ENCODE results near the gene BST1.
"Not testable (repeated sequence)": the region's sequence is repeated elsewhere in the genome, so short reads cannot be mapped to it uniquely, and the experiment has no call there.

BST1 gene

GRCh38 chr4:15753786-15754185 is 50.9 kb downstream of the BST1 start:
- no peak for DNase-seq

GRCh38 chr4:15754323-15754722 is 51.5 kb downstream of the BST1 start:
- no peak for DNase-seq

- DNase-seq: no peak
These were observed 52.7 kb downstream of the BST1 start for GRCh38 chr4:15755321-15756155.

- no peak for DNase-seq
These were observed 53.5 kb downstream of the BST1 start for GRCh38 chr4:15756361-15756861.

- no peak for DNase-seq
These were observed 54.2 kb downstream of the BST1 start for GRCh38 chr4:15757054-15757453.

- DNase-seq: no peak
These were observed 55.4 kb downstream of the BST1 start for GRCh38 chr4:15758294-15758693.

- DNase-seq: not testable (repeated sequence)
These were observed 59.6 kb downstream of the BST1 start for GRCh38 chr4:15762460-15762859.

- no peak for DNase-seq
These were observed 62.5 kb downstream of the BST1 start for GRCh38 chr4:15765391-15765790.

GRCh38 chr4:15765910-15766697 is 63.2 kb downstream of the BST1 start:
- DNase-seq: no peak

- DNase-seq: no peak
These were observed 64.0 kb downstream of the BST1 start for GRCh38 chr4:15766821-15767220.

- DNase-seq: no peak
These were observed 66.3 kb downstream of the BST1 start for GRCh38 chr4:15769202-15769601.

GRCh38 chr4:15771216-15772058 is 68.6 kb downstream of the BST1 start:
- DNase-seq: no peak

GRCh38 chr4:15774020-15774420 is 71.2 kb downstream of the BST1 start:
- no peak for DNase-seq

GRCh38 chr4:15776871-15777648 is 74.2 kb downstream of the BST1 start:
- no peak for DNase-seq

- DNase-seq: no peak
These were observed 74.9 kb downstream of the BST1 start for GRCh38 chr4:15777697-15778288.

- no peak for DNase-seq
These were observed 75.7 kb downstream of the BST1 start, which contains the start of gene CD38 for GRCh38 chr4:15778289-15779241. TSS of gene CD38 (plus strand) at chr4:15778328. CDS start at chr4:15778415, 87 bp downstream.

- DNase-seq: no peak
These were observed 76.4 kb downstream of the BST1 start for GRCh38 chr4:15779306-15779705.

GRCh38 chr4:15779809-15780208 is 76.9 kb downstream of the BST1 start:
- DNase-seq: no peak

- no peak for DNase-seq
These were observed 78.7 kb downstream of the BST1 start for GRCh38 chr4:15781427-15782095.
